ENCODE data around the gene POC1B.

DNA sequence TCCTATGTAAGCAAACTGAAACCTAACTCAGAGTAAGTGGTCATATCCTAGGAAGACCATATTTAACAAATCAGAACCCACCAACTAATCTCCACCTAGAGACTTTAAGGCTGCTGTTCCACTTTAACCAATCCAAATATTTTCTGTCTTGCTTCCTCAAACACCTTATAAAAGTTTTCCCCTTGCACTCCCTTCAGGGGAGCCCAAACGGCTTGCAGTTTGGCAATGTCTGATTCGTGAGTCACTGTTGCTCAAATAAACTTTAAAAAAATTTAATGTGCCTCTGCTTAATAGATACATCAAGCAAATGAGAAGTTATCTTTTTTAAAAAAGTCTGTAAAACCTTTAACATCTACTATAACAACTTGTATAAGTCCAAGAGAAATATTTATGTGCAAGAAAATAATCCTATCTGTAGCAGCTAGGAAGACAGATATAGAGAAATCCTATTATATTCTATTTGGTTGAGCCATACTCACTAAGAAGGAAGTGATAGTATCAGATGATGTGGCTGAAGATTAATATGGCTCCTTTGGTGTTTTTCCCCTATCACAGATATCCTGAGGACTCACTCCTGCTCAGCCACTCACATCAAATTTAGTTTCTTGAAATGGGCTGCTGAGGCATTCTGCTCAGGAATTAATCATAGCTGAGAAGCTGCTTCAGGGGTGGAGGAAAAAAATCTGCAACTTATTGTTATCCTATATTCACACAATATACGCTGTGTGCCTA lies 108.4 kb downstream of the POC1B start:
- TF ChIP-seq CTCF (IDR thresholded peaks at IDR 0.05 in 4 of 5, conservative IDR thresholded peaks at IDR 0.05 in 1 of 5) (no peak), POLR2A (IDR thresholded peaks at IDR 0.05) (no peak)
